Measurements from ENCODE around the gene TRMT10A.

Gene TRMT10A

GRCh38 chr4:99563310-99564186 is at the start of gene TRMT10A:
Gene TRMT10A, minus strand, starts transcription at chr4:99564039. Its CDS starts 4,701 bp downstream, at chr4:99559338.
- ChIA-PET CTCF (interaction anchor here (0.7 to 3.0 kb wide), 5 partner anchors 10 to 385 kb away, joined by 3 to 12 read pairs (median 3); no protein-coding TSS in a partner anchor), POLR2A (interaction anchor here (0.9 to 1.3 kb wide), 3 partner anchors 304 to 385 kb away, joined by 4 to 5 read pairs (median 5); partner anchors contain the start of gene LAMTOR3)
- TF ChIP-seq CTCF (IDR thresholded peaks at IDR 0.05; ENCODE audit: insufficient read depth, low read length, missing control alignments), result no peak
- peak; percentile 85 for DNase-seq (ENCODE audit: low read depth, low spot score)
- peak within 1 kb of the TSS; percentile 85 for H3K4me3 ChIP-seq (ENCODE audit: low read depth, low read length)

GRCh38 chr4:99612704-99613103 is 48.9 kb upstream of the TRMT10A start:
- ChIA-PET POLR2A (no interaction called here), CTCF (no interaction called here)
- DNase-seq (ENCODE audit: low read depth, low spot score), result no peak
- H3K4me3 ChIP-seq (ENCODE audit: low read depth, low read length), result no peak overlapping the region
- no peak for TF ChIP-seq CTCF (IDR thresholded peaks at IDR 0.05; ENCODE audit: insufficient read depth, low read length, missing control alignments)

GRCh38 chr4:99612281-99612680 is 48.4 kb upstream of the TRMT10A start:
- no peak for DNase-seq (ENCODE audit: low read depth, low spot score)
- TF ChIP-seq CTCF (IDR thresholded peaks at IDR 0.05; ENCODE audit: insufficient read depth, low read length, missing control alignments), result no peak
- H3K4me3 ChIP-seq (ENCODE audit: low read depth, low read length), result no peak overlapping the region
- ChIA-PET POLR2A (no interaction called here), CTCF (no interaction called here)

GRCh38 chr4:99610605-99611175 is 46.9 kb upstream of the TRMT10A start:
- ChIA-PET POLR2A (no interaction called here), CTCF (no interaction called here)
- no peak overlapping the region for H3K4me3 ChIP-seq (ENCODE audit: low read depth, low read length)
- TF ChIP-seq CTCF (IDR thresholded peaks at IDR 0.05; ENCODE audit: insufficient read depth, low read length, missing control alignments), result no peak
- no peak for DNase-seq (ENCODE audit: low read depth, low spot score)

- POLR2A ChIA-PET, result no interaction called here
- H3K4me3 ChIP-seq (ENCODE audit: low read depth, low read length), result no peak overlapping the region
- TF ChIP-seq CTCF (IDR thresholded peaks at IDR 0.05; ENCODE audit: insufficient read depth, low read length, missing control alignments), result no peak
- no peak for DNase-seq (ENCODE audit: low read depth, low spot score)
- CTCF ChIA-PET, result no interaction called here
These were observed 44.6 kb upstream of the TRMT10A start for GRCh38 chr4:99608417-99608816.

GRCh38 chr4:99606716-99607115 is 42.9 kb upstream of the TRMT10A start:
- no peak overlapping the region for H3K4me3 ChIP-seq (ENCODE audit: low read depth, low read length)
- no peak for DNase-seq (ENCODE audit: low read depth, low spot score)
- ChIA-PET CTCF (no interaction called here), POLR2A (no interaction called here)
- TF ChIP-seq CTCF (IDR thresholded peaks at IDR 0.05; ENCODE audit: insufficient read depth, low read length, missing control alignments), result no peak
